PFSK-1 (cell line): ENCODE data around the gene TSKU.

Experiments used
- POLR2AphosphoS5 ChIP-seq: IDR thresholded peaks from 2 replicates; pipeline ENCODE4 v1.6.1; 2012; ENCODE audit warnings: low read depth, mild to moderate bottlenecking, control low read depth, low read length, moderate library complexity
- TAF1 ChIP-seq: IDR thresholded peaks from 2 replicates; pipeline ENCODE4 v1.6.1; 2012; ENCODE audit warnings: low read length, control low read depth, borderline replicate concordance; ENCODE audit not compliant: insufficient read depth

GRCh38 chr11:76794371-76795289 lies 11.5 kb downstream of the TSKU start:
- TF ChIP-seq POLR2AphosphoS5 (no peak), TAF1 (no peak)
